ENCODE data around the gene SEC61B.
A peak's percentile ranks its signal among the peaks of the same experiment; 100 is the strongest.

The SEC61B gene

DNA sequence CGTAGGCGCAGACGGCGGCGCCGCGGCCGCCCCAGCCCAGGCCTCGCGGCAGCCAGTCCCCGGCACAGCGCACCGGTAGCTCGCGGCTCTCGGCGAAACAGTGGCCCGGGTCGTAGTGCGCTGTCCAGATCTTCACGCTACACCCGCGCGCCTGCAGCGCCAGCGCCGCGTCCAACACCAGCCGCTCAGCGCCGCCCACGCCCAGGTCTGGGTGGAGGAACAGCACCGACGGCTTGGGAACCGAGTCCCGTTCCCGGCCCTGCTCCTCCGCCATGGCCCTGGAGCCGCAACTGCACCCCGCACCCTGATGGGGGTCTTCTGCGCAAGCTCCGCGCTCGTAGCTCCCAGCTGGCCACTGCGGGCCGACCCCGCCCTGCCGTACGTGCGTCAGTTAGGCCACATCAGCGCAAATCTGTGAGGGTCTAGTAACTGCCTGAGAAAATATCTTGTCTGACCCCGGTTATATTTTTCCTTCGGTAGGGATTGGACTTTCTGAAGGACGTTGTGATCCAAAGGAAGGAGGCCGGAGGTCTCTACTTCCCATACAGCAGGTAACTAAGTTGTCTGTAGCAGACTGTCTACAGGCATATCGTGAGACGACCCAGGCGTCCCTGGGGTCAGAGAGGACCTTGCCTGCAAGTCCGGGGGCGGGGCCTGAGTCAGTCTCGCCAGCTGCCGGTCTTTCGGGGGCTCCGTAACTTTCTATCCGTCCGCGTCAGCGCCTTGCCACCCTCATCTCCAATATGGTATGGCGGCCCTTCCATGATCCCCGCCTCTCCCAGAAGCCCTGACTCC lies at the start of gene SEC61B, which contains the start of gene ALG2:
Gene SEC61B (plus strand): TSS at position 662 of the 795 bp plus-strand sequence. CDS start 82 bp downstream, at position 744.
Gene ALG2 (minus strand): TSS at position 322 of the 795 bp plus-strand sequence. CDS start 48 bp downstream, at position 274.
- DNase-seq = peak; percentile 95

DNA sequence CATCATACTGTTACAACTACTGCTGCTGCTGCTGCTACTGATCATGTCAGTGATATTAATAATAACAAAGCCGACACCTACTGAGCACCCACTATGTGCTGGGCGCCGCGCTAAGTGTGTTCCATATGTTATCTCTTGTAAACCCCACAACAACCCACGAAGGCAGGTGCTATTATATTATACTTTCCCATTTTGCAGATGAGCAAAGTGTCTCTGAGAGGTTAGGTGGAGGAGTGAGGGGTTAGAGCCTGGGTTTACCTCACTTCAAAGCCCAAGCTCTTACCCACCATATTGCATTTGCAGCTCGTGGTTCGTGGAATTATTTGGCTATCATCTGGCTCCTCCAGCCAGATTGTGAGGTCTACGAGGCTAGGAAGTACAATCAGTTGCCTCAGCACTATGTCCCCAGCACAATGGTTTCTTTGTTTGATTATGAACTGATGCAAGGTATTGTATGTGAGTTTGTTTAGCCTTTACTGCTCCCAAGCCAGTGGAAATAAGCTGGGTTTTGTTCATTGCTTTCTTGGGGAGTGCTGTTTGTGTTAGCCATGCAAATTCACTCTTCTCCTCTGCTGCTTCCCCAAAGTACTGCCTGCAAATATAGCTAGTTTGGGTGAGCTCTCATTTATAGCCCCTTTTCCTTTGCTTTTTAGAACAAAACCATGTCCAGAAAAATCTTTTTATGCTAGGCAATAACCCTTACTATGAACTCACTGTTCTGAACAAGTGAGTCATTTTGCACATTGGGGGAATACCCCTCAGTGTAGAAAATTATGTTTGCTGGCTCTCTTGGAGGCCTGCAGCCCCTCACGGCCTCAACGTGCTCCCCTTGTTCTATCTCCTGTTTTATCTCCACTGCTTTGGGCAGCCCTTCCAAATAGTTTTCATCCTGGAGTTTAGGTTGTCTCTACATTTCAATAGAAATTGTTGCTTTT lies 48.2 kb upstream of the SEC61B start:
- DNase-seq = peak; percentile 34

DNA sequence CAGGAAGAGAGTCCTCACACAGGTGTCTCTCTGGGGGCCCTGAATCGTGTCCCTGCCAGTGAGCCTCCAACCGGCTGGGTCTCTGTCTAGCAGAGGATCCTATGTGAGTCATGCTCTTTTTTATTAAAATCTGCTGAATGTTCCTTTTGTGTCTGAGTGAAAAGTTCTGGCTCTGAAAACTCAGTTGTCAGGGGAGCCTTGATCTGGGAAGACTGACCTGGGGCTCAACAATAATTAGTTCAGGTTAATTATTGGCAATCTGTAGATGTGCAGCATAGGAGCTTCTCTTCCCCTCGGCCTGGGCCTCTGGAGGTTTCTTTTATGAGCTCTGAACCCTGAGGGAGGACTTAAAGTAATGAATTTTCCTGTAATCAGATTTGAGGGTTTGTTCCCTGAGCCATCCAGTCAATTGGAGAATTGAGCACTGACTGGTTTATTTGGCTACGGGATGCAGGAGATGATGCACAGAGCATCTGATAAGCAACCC lies 45.5 kb upstream of the SEC61B start:
- DNase-seq = no peak

DNA sequence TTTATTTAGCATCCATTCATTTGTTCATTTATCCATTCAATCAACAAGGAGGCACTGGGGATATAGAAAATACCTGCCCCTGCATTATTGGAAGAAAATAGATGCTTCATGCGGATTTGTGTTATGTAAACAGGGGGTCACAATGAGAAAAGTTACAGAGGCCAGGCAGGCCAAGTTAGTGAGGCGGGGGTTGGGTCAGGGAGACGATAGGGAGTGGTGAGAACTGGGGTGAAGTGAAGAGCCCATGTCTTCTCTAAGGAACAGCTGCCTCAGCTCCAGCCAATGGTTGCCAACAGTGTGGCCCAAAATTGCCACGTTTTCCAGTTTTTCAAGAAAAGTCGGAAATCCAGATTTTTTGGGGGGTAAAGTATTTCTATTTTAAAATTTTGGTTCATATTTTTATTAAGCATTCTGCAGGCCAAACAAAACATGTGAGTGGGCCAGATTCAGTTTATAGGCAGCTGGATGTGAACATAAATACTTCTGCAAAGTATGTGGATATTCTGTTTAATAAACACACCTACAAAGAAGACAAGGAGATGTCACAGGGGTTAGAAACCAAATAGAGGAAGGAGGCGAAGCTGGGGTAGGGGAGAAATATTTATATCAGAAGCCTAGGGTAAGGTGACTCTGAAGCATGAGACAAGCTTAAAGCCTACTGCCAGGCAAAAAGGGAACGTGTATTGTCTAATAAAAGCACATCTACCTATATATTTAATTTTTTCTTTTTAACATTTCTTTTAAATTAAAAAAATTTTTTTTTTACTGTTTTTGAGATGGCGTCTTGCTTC lies 44.3 kb upstream of the SEC61B start:
- DNase-seq = no peak

DNA sequence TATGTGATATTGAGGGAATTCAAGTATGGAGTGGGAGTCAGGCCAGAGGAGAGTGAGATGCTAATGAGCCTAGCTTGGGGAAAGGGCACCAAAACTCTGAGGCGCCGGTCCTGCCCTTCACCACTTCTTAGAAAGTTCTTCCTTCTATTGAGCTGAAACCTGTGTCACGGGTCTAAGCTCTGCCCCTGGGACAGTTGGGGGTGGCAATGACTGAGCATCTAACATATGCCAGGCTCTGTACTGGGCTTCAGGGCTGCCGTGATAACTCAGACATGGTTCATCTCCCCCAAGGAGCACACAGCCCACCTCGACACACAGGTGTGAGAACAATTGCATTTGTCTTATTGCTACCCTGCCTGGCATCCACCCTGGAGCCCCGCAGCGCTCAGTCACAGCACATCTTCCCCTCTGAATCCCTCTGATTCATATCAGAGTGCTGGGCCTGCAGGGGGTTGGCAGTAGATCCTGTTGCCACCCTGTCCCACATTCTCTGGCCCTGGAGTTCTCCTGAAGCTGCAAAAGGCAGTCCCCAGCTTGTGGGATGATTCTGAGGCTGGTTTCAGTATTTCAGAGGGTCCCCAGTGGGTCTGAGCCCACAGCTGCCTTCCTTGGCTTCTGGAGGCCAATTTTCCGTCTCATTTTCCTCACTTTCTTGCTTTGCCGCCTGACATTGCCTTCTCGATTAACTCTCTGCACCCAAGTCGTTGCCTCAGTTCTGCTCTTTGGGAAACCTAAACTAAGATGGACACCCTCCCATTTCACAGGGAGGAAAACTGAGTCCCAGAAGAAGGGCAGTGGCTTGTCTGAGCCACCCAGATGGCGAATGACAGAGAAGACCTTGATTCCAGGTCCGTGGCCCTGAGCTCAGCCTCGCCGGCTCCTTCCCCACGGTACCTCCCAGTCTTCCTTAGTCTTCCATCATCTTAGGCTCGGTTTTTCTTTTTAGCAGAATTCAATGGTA lies 42.9 kb upstream of the SEC61B start:
- DNase-seq = no peak

DNA sequence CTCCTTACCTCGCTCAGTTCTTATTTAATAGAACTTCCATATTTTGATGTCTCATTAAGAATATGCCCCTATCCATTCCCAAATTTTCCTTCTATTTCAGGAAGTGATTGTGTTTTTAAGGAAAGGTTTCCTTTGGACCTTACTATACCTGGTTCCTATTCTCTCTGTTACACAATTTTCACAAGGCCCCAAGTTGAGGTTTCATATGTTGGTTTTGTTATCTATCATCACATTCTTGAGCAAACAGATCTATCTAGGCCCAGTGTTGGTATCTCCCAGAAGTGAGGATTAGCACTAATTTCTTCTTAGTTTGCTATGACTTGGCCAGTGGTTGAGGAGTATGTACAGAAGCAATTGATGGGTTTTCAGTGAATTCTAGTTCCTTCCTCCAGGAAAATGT lies 41.9 kb upstream of the SEC61B start:
- no peak for DNase-seq

DNA sequence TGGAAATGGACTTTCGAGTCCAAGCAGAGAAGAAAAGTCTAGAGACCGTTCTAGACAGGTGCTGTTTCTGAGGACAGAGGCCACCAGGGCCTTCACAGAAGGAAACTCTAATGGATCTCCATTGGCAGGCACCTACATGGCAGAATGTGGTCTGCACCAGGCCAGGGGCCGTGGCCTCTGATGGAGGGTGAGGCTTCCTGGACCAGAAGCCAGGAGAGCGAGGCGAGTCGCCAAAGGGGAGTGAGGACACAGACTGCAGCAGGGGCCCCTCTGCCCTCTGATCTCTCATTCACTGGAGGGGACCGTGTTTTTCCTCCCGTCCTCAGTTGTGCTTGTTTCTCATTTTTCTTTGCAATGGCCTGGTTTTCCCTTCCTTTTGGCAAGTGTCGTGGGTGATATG lies 41.4 kb upstream of the SEC61B start:
- no peak for DNase-seq

DNA sequence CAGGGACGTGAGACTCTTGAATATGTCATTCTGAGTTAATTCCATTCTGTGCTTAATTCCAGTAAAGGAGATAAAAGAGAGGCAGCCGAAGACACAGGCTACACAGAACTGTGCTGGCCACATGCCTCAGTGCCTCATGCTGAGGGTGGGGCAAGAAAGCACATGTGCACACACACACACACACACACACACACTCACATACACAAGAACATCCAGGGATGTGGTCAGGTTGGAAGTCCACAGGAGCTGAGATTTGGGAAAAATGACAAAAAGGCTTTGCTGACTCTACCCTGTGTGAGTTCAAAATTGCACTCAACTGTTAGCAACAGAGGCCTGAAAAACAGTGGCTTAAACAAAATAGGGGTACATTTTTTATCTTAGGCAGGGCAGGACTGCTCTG lies 40.9 kb upstream of the SEC61B start:
- DNase-seq = no peak

DNA sequence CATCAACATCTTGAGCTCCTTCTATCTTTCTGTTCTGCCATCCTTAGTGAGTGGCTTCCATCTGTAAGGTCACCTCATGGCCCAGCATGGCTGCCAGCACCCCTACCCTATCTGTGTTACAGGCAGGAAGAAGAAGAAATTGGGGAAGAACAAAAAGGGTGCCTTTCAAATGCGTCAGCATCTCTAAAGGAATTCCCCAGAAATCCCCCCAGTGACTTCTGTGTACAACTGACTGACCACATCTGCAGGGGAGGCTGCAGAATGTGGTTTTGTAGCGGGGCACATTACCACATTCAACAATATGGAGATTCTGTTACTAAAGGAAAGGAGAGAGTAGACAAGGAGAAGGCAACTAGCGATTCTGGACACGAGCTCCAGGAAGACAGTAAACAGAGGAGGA lies 40.5 kb upstream of the SEC61B start:
- no peak for DNase-seq

DNA sequence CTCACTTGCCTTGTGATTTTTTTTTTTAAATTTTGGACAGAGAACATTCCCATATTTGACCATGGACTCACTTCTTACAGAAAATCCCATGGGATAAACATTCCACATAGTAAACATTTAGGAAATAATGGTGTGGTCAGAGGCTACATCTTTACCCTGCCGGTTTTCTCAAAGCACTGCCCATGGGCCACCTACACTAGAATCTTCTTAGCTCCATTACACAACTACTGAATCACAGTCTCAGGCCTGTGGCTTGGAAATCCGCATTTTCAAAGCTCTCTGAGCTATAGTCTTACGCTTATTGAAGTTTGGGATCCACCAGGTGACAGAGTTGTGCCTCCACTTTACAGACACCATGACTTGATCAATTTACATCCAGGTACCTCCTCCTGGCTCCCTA lies 39.7 kb upstream of the SEC61B start:
- DNase-seq = no peak

DNA sequence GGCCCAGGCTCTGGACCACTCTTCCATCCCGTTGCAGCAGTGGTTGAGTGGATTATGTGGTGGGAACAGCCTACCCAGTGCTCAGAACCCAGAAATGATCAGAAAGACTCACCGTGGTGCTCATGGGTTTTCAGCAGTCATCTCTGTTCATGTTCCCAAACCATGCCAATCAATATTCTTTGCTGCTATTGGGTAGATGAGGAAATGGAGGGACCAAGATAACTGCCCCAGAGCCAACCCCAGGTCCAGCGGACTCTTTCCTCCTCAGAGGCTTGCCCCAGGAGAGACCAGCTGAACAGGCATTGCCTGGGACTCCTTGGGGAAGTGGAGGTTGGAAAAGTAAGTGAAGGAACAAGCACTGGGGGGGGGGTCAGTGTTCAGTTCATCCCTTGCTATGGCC lies 38.5 kb upstream of the SEC61B start:
- no peak for DNase-seq

DNA sequence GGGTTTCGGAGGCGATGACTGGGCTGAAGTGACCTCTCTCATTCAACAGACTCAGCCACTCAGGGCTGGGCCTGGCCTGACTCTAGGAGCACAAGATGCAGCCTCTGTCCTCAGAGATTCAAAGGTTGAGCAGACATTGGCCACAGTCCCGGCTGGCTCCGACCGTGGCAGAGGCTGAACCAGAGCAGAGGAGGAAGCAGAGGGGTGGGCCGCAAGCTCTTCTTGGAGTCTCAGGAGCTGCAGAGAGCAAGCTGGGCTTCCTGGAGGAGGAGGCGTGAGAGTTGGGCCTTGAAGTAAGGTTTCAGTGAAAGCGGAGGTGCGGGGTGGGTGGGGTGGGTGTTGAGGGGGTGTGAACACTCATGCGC lies 38.0 kb upstream of the SEC61B start:
- no peak for DNase-seq

DNA sequence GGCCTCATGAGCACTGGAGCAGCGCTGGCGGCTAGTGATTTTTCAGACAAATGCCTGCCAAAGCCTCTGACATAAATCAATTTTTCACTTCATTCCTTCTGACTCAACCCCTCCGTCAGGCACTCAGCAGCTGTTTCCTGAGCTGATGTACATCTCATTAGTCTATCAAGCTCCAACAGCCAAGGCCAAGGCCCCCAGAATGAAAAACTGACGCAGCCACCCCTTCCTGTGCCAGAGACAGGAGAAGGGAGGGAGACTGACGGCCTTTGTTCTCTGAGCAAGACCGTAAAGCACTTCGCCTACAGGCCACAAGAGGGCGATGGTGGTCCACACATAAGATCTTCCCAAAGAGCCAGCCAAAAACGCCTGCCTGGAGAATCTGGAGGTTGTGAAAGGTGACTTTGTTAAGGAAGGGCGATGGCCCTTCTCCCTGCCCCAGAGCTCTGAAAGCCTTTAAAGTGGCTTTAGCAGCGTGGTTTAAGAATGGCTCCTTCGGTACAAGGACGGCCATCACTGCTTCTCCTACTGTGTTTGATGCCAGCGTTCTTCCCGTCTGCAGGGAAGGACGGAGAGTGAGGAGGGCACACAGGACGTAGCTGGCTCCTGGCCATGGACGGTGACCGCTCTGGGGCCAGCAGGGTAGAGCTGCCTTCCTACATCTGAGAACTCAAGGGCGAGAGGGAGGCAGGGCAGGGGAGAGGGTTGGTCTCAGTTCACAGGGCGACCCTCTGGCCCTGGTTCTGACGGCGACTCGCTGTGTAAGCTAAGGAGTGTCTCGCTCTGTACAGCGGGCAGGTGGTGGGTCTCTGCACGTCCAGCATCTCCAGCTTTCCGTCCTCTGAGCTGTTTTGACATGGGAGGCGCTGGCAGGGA lies 37.4 kb upstream of the SEC61B start:
- DNase-seq = peak; percentile 68

DNA sequence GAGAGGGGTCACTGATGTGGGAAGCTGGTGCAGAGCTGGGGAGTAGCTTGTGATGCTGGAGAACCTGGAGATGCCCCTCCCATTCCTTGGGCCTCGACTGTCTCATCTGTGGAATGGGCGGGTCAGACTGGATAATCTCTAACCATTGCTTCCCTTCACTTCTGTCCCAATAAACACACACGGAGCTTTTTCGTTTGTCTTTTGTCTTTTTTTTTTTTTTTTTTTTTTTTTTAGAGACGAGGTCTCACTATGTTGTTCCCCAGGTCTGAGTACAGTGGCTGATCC lies 36.8 kb upstream of the SEC61B start:
- no peak for DNase-seq

DNA sequence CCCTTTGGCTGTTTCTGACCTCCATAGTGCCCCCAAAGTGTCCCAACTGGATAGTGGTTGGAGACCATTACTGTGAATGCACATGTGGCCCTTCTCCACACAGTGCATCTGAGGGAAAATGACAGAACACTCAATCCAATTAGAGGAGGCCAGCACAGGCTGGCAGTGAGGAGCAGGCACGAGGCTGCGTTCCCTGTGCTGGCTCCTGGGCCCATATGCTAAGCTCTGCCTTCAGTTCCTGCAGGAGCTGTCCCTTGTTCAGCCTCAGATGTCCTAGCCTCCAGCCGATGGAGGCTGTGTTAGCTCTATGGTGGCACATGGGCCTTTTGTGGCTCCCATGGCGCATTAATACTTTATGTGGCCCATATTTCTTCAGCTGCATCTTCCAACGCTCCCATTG lies 36.1 kb upstream of the SEC61B start:
- DNase-seq = no peak

DNA sequence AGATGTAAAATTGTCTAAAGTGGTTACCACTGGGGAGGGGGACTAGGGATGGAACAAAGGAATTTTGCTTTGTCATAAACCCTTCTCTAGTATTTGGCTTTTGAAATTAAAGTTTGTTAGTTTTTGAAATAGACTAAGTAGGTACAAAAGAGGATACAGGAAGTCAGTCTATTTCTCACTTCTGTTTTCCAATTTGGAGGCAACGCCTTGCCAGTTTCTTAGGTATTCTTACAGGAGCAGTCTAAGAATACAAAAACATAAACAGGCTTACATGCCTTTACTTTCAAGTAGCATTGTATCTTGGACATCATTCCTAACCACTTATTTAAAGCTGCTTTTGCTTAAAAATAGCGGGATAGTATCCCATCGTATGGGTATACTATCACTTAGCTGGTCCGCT lies 34.8 kb upstream of the SEC61B start:
- DNase-seq = no peak

DNA sequence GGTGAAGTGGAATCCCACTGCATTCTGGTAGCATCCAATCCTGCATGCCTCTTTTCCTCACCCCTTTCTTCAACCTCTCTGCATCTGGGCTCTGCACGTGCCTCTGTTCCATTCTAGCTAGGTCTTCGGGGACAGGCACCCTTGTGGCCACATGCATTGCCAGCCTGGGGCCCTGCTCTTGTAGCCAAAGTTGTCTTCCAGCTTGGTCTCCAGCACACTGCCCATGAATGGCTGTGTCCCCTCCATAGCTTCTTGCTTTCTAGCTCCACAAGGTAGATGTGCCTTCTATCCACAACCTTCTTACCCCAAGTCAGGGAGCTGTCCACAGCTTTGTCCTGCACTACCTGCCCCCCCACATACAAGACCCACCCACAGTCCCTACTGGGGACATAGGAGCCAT lies 32.9 kb upstream of the SEC61B start:
- DNase-seq = no peak

DNA sequence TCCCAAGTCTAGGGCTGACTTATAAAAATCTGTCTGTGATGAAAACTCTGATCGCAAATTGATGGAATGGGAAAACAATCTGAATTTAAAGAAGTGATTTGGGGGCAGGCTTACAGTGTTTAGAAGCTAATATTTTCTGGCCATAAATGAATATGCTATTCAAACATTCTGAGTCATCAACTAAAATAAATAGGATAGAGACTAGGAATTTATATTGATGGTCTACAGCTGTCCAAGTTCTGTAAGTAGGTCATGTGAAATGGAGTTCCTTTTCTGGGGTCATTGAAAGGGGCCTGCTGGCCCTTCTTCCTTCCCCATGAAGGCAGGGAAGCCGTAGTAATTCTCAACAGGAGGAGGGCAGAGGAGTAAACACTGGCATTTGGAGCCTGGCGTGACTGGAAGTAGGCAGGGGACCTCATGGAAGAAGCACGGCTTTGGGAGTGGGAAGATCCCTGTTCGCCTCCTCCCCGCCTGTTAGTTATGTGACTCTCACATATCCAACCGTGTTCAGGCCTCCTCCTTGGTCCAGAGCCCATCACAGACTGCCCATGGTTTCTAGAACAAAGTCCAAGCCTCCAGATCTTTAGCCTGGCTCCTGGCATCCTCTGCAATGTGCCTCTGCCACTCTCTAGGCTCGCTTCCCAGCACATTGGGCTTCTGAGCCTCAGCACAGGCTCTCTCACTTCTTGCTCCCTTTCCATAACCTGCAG lies 32.0 kb upstream of the SEC61B start:
- no peak for DNase-seq

DNA sequence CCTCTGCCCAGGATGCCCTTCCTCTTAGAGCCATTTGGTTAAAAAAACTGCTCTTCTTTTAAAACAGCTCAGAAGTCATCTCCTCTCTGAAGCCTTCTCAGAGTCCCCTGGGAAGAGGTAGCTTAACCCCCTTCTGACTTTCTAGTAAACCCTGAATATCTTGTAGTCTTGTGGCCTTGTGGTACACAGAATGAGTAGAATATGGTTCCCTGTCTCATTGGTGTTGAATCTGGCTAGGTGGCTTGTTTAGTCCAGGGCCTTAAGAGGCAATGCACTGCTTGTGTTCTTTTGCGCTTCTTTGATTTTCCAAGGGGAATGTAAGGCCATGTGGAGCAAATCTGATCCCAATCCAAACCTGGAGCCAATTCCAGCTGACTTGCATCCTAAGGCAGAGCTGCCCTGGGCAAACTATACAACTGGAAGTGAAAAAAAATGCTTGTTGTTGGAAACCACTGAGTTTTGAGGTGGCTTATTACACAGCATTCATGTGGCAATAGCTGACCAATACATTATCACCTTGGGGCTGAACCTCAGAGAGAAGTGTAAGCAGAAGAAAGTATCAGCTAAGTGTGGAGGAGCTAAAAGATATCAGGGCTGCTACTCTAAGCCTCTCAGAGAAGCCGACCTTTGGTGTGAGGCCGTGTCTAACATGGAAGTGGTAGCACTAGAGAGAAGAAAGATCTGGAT lies 31.3 kb upstream of the SEC61B start:
- DNase-seq = no peak

Data from NCI-H510A treated with DMSO at 0.1 percent for 48 hours (cell line).